Activated CD4-positive, alpha-beta T cell treated with anti-CD3 and anti-CD28 coated beads, Interleukin-2, Interleukin-4, amounts not matched to agents 100 ng/mL and 50 ng/mL, durations not matched to agents 16 hours and 8 hours (primary cell): Measurements from ENCODE around the gene ERMP1.
"Not testable (repeated sequence)": the region's sequence is repeated elsewhere in the genome, so short reads cannot be mapped to it uniquely, and the experiment has no call there.

ENCODE experiments used
- DNase-seq: peaks from one replicate; pipeline ENCODE4 v3.0.0-alpha.2; 2020; ENCODE audit warnings: low spot score

ERMP1 gene

GRCh38 chr9:5832538-5833529 lies at the start of gene ERMP1:
Gene ERMP1, minus strand, starts transcription at chr9:5833117. Its CDS starts 90 bp downstream, at chr9:5833027.
- peak; percentile 93 for DNase-seq

- DNase-seq, result not testable (repeated sequence)
Measured at GRCh38 chr9:5882244-5883012, 49.5 kb upstream of the ERMP1 start.

GRCh38 chr9:5879419-5880181 lies 46.7 kb upstream of the ERMP1 start:
- DNase-seq, result peak; percentile 27

GRCh38 chr9:5876711-5877110 lies 43.8 kb upstream of the ERMP1 start:
- no peak for DNase-seq

GRCh38 chr9:5876026-5876425 lies 43.1 kb upstream of the ERMP1 start:
- no peak for DNase-seq

- no peak for DNase-seq
Measured at GRCh38 chr9:5874048-5874447, 41.1 kb upstream of the ERMP1 start.

- no peak for DNase-seq
Measured at GRCh38 chr9:5873439-5873838, 40.5 kb upstream of the ERMP1 start.

- no peak for DNase-seq
Measured at GRCh38 chr9:5872511-5872910, 39.6 kb upstream of the ERMP1 start.

- DNase-seq, result no peak
Measured at GRCh38 chr9:5871785-5872184, 38.9 kb upstream of the ERMP1 start.

- no peak for DNase-seq
Measured at GRCh38 chr9:5870691-5871090, 37.8 kb upstream of the ERMP1 start.

GRCh38 chr9:5870020-5870339 lies 37.1 kb upstream of the ERMP1 start:
- no peak for DNase-seq

GRCh38 chr9:5869315-5870019 lies 36.5 kb upstream of the ERMP1 start:
- DNase-seq, result no peak

- no peak for DNase-seq
Measured at GRCh38 chr9:5868235-5868634, 35.3 kb upstream of the ERMP1 start.

- no peak for DNase-seq
Measured at GRCh38 chr9:5866685-5867084, 33.8 kb upstream of the ERMP1 start.

- DNase-seq, result no peak
Measured at GRCh38 chr9:5866272-5866671, 33.4 kb upstream of the ERMP1 start.

- DNase-seq, result no peak
Measured at GRCh38 chr9:5864446-5864845, 31.5 kb upstream of the ERMP1 start.

GRCh38 chr9:5863092-5863746 lies 30.3 kb upstream of the ERMP1 start:
- no peak for DNase-seq

- DNase-seq, result no peak
Measured at GRCh38 chr9:5858833-5859232, 25.9 kb upstream of the ERMP1 start.

- no peak for DNase-seq
Measured at GRCh38 chr9:5857928-5858327, 25.0 kb upstream of the ERMP1 start.

- peak; percentile 55 for DNase-seq
Measured at GRCh38 chr9:5854063-5854790, 21.3 kb upstream of the ERMP1 start.
